GM12874 (cell line): Measurements from ENCODE around the gene DHRS11.

ENCODE experiments used
- CTCF ChIP-seq: IDR thresholded peaks from 2 replicates; pipeline ENCODE4 v1.5.1; 2011; ENCODE audit warnings: low read depth, mild to moderate bottlenecking, control low read depth, low read length, moderate library complexity; ENCODE audit not compliant: insufficient read depth

DHRS11 gene

GRCh38 chr17:36578671-36579070, 13.0 kb upstream of the DHRS11 start:
- no peak for TF ChIP-seq CTCF

GRCh38 chr17:36583787-36584186, 7.9 kb upstream of the DHRS11 start:
- TF ChIP-seq CTCF: no peak

GRCh38 chr17:36586138-36586537, 5.5 kb upstream of the DHRS11 start:
- no peak for TF ChIP-seq CTCF

GRCh38 chr17:36590082-36590481, 1.6 kb upstream of the DHRS11 start:
- no peak for TF ChIP-seq CTCF

GRCh38 chr17:36592316-36592715, 637 bp downstream of the DHRS11 start:
- no peak for TF ChIP-seq CTCF

- TF ChIP-seq CTCF: no peak
Observed at GRCh38 chr17:36592716-36593321, 1.1 kb downstream of the DHRS11 start.

GRCh38 chr17:36593656-36594316, 2.1 kb downstream of the DHRS11 start:
- TF ChIP-seq CTCF: no peak
